H54 (cell line): ENCODE data around the gene CT47A1.
A peak's percentile ranks its signal among the peaks of the same experiment; 100 is the strongest.
"Not testable (repeated sequence)": the region's sequence is repeated elsewhere in the genome, so short reads cannot be mapped to it uniquely, and the experiment has no call there.

Experiments
- DNase-seq: peaks from one replicate; pipeline ENCODE4 v3.0.0; 2011; ENCODE audit warnings: low spot score, mixed read lengths; ENCODE audit not compliant: insufficient read length
- FAIRE-seq: peaks from 3 replicates; lab custom pipeline; 2011; peaks lifted over from hg19 to GRCh38; lab: Jason Lieb, UNC
- POLR2A ChIP-seq: IDR thresholded peaks from 2 replicates; pipeline ENCODE4 v1.6.1; 2011; ENCODE audit warnings: low read depth, mild to moderate bottlenecking, low read length

CT47A1 gene

DNA sequence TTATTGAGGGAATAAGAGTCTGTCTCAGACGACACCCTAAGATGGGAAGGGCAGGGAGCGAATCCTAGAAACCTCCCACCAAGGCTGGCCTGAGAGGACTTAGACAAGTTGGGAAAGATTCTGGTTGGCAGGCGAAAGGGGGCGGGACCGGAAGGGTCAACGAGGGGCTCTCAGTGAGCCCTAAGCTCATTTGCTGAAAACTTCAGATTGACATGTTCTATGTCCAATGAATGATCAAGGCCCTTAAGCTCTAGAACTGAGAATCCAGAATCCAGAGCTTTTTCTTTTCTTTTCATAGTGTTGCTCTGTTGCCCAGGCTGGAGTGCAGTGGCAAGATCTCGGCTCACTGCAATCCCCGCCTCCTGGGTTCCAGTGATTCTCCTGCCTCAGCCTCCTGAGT lies at the start of gene CT47A1:
TSS of gene CT47A1 (minus strand) at position 101 of the 400 bp plus-strand sequence. CDS start 231 bp downstream, outside the sequence.
- not testable (repeated sequence) for DNase-seq, FAIRE-seq

DNA sequence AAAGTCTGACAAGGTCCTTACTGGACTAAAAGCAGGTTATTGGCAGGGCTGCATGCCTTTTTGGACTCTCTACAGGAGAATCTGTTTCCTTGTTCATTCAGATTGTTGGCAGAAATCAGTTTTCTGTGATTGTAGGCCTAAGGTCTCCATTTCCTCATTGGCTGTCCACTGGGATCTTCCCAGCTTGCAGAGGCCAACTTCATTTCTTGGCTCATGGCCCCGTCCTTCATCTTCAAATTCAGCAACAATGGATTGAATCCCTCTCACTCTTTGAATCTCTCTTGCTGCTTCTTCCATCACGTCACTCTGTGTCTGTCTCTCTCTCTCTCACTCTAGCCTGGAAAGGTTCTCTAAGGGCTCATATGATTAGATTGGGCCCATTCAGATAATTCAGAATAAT lies 47.0 kb upstream of the CT47A1 start:
- TF ChIP-seq POLR2A, result no peak
- no peak for DNase-seq
- FAIRE-seq, result no peak

DNA sequence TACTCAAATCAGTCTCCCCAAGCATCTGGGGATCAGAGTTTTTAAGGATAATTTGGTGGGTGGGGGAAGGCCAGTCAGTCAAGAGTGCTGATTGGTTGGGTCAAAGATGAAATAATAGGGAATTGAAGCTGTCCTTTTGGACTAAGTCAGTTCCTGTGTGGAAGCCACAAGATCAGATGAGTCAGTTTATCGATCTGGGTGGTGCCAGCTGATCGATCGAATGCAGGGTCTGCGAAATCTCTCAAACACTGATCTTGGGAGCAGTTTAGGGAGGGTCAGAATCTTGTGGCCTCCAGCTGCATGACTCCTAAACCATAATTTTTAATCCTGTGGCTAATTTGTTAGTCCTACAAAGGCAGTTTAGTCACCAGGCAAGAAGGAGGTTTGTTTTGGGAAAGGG lies 44.5 kb upstream of the CT47A1 start:
- TF ChIP-seq POLR2A, result no peak
- no peak for FAIRE-seq
- no peak for DNase-seq

DNA sequence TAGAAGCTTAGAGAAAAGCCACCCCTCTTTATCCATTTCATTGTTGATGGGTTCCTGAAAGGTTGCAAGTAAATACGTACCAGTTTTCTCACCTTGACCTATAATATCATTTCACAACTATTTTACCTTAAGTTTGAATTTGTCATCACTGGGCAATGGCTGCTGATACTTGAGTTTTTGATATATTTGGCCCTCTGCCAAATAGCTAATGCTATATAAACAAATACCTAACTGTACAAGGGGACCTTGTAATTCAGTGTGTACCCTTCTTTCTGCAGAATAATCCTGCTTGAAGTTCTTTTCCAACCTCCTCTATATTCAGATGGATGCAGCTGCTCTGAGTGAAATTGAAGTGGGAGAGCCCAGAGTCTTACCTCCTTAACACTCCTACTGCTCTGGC lies 42.9 kb upstream of the CT47A1 start:
- TF ChIP-seq POLR2A, result no peak
- no peak for FAIRE-seq

DNA sequence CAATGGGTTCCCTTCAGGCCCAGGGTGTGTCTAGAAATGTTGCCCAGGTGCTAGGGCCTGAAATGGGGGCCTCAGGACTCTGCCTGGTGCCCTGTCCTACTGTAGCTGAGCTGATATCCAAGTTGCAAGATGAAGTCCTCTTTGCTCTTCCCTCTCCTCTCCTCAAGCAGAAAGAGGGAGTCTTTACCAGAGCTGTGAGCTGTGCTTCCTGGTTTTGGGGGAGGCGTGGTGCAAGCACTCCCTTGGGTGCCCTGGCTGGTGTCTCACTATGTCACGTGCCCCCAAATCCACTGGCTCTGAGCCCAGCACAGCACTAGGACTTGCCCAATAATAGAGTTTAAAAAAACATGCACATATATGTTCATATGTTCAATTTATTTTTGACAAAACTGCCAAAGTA lies 29.3 kb upstream of the CT47A1 start:
- TF ChIP-seq POLR2A, result no peak
- DNase-seq (no peak), FAIRE-seq (no peak)

More for the DNA sequence above, 42.9 kb upstream of the CT47A1 start:
- no peak for DNase-seq

DNA sequence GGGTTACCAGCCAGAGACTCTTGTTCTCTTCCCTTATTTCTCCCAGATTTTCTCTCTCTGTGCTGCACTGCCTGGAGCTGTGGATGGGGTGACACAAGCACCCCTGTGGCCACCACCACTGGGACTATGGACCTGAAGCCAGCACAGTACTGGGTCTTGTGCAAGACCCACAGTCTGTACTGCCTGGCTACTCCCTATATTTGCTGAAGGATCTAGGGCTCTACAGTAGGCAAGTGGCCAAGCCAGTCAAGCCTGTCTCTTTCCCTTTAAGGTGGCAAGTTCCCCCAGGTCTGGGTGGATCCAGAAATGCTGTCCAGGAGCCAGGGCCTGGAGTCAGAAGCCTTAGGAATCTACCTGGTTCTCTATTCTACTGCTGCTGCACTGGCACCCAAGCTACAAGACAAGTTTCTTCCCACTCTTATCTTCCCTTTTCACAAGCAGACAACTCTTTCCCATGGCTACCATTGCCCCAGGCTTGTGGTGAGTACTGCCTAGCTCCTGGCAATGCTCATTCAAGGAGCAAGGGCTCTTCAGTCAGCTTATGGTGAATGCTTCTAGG lies 28.4 kb upstream of the CT47A1 start:
- TF ChIP-seq POLR2A, result no peak
- FAIRE-seq (no peak), DNase-seq (no peak)

DNA sequence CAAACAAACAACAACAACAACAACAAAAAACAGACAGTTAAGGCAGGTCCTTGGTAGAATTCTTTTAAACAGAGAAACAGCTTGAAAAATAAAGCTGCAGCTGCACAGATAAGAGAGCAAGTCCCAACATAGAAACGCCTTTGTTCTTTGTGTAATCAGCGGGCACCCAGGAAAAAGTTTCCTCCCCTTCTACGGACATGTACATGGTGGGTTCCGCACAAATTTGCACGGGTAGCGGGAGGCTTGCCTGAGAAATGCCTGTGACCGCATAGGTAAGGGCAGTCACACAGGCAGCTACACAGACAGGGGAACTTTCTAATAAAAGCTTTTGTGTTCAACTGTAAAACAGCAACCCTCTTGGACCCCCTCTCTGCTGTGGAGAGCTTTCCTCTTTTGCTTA lies 25.7 kb upstream of the CT47A1 start:
- FAIRE-seq (no peak), DNase-seq (no peak)
- TF ChIP-seq POLR2A, result no peak

DNA sequence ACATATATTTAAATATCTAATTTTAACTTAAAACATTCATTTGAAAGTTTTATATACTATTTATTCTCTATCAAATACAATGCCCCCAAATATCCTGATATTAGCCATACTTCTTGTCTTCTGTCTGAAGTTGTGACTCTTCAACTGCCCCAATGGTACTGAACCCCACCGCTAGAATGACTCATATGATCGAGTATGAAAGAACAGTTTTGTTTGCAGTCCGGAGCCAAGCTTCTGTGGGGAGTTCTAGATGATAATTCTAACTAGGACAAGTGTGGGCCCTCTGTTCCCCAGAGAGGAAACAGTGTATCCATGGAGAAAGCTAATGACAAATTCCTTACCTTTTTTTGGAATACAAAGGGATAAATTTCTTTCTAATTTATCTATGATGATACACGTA lies 24.7 kb upstream of the CT47A1 start:
- FAIRE-seq, result no peak
- DNase-seq, result peak; percentile 1
- TF ChIP-seq POLR2A, result no peak

DNA sequence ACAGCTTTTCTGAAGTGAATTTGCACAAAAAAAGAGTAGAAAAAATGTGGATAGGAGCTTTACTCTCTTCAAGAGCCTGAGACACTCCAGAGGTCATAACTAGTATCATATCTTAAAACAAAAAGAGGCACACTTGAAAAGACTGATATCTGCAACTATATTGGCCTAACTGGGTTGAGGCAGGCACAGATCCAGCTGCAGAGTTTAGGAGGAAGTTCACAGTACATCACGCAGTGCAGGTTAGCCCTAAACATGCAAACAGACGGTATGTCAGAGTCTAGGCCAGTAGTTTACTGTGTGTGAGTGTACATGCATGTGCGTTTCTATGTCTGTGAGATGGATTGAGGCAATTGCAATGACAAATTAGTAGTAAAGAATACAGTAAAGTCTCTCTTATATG lies 24.2 kb upstream of the CT47A1 start:
- DNase-seq, result no peak
- TF ChIP-seq POLR2A, result no peak
- no peak for FAIRE-seq

DNA sequence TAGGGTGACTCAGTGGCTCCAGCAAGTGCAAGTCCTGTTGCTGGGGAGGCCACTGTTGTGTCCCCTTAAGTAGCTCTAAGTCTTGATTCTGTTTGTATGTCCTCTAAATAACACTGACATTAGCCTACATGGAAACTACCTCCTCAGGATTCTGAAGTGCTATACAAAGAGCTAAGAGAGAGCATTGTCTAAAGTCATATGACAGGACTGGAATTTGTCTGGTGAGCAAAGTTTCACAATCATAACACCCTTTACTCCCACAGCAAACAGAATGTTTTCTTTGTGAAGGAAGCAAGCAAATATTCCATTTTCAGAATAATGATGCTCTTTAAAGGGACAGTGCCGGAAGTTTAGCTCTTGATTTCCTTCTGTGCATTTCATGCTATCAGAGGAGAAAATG lies 23.4 kb upstream of the CT47A1 start:
- DNase-seq (no peak), FAIRE-seq (no peak)
- TF ChIP-seq POLR2A, result no peak

DNA sequence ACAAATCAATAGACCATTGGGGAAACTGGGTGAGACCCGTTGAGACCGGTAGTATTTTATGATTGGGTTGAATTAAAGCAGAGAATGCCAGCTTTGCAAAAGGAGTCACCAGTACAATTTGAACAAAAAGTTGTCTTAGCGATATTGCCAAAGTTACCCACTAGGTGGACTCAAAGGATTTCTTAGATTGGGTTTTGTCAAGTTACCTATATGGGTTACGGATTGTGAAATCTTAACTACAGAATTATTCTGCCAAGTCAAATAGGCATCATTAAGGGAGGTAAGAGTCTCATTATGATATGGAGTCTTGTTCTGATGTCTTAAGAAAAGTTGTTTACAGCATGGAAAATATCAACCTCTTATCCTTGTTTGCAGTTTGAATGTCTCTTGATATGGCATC lies 15.0 kb upstream of the CT47A1 start:
- TF ChIP-seq POLR2A, result no peak
- FAIRE-seq, result no peak
- peak; percentile 3 for DNase-seq

DNA sequence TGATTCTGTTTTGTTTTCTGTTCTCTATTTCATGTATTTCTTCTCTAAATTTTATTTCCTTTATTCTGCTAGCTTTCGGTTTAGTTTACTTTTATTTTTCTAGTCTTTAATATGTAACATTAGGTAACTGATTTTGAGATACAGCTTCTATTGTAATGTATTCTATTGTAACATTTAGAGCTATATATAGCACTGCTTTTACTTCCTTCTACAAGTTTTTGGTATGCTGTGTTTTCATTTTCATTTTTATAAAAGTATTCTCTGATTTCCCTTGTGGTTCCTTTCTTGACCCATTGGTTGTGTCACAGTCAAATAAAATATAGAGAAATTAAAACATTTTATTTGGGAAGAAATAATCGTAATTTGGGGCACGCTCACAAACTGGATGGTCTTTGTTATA lies 13.9 kb upstream of the CT47A1 start:
- DNase-seq (no peak), FAIRE-seq (no peak)

DNA sequence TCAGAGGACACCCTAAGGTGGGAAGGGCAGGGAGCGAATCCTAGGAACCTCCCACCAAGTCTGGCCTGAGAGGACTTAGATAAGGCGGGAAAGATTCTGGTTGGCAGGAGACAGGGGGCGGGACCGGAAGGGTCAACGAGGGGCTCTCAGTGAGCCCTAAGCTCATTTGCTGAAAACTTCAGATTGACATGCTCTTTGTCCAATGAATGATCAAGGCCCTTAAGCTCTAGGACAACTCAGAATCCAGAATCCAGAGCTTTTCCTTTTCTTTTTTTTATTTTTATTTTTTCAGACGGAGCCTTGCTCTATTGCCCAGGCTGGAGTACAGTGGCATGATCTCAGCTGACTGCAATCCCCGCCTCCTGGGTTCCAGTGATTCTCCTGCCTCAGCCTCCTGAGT lies 29.1 kb downstream of the CT47A1 start, which contains the start of gene CT47A7:
TSS of gene CT47A7 (minus strand) at position 101 of the 400 bp plus-strand sequence. CDS start 255 bp downstream, outside the sequence.
- not testable (repeated sequence) for DNase-seq, FAIRE-seq

More for the DNA sequence above, 13.9 kb upstream of the CT47A1 start:
- TF ChIP-seq POLR2A, result no peak
